ENCODE data around the gene NR4A1. TPM values are rescaled to one million over a fixed set of nuclear protein-coding genes. Genes with fewer than 3 reads are reported as not detected.

Gene NR4A1
- total and polyA plus RNA-seq, 2 of the 13 experiments (the other 11 are each of a cell fraction or from before 2014, with no cell fraction given), result 5.7 to 15.2 TPM

GRCh38 chr12:52010152-52010622, 41.1 kb upstream of the NR4A1 start (continued):
- TF ChIP-seq, protein P1, sequence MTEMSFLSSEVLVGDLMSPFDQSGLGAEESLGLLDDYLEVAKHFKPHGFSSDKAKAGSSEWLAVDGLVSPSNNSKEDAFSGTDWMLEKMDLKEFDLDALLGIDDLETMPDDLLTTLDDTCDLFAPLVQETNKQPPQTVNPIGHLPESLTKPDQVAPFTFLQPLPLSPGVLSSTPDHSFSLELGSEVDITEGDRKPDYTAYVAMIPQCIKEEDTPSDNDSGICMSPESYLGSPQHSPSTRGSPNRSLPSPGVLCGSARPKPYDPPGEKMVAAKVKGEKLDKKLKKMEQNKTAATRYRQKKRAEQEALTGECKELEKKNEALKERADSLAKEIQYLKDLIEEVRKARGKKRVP (CRISPR knock-in tag; IDR thresholded peaks at IDR 0.05), result no peak
- no peak for TF ChIP-seq ZNF644 (CRISPR knock-in tag; IDR thresholded peaks at IDR 0.05; ENCODE audit: low read depth)
- TF ChIP-seq MTF1 (CRISPR knock-in tag; IDR thresholded peaks at IDR 0.05), result no peak
- no peak for TF ChIP-seq ZNF570 (CRISPR knock-in tag; IDR thresholded peaks at IDR 0.05; ENCODE audit: borderline replicate concordance)
- TF ChIP-seq SRSF9 (IDR thresholded peaks at IDR 0.05; ENCODE audit: borderline replicate concordance, insufficient read depth, low read depth, low read length, poor library complexity, severe bottlenecking), result no peak
- no peak for TF ChIP-seq RBM22 (optimal IDR thresholded peaks at IDR 0.05; ENCODE audit: low read length)
- TF ChIP-seq SIX1 (CRISPR knock-in tag; IDR thresholded peaks at IDR 0.05; ENCODE audit: borderline replicate concordance), result no peak
- no peak for TF ChIP-seq JARID2 (CRISPR knock-in tag; IDR thresholded peaks at IDR 0.05; ENCODE audit: insufficient replicate concordance)
- TF ChIP-seq CHCHD3 (CRISPR knock-in tag; IDR thresholded peaks at IDR 0.05), result no peak
- no peak for TF ChIP-seq FLYWCH1 (CRISPR knock-in tag; IDR thresholded peaks at IDR 0.05)
- TF ChIP-seq ZKSCAN5 (CRISPR knock-in tag; IDR thresholded peaks at IDR 0.05), result no peak
- no peak for TF ChIP-seq ZKSCAN8 (CRISPR knock-in tag; IDR thresholded peaks at IDR 0.05; ENCODE audit: borderline replicate concordance)
- TF ChIP-seq CREBL2 (CRISPR knock-in tag; IDR thresholded peaks at IDR 0.05; ENCODE audit: borderline replicate concordance), result no peak
- TF ChIP-seq USF2 (IDR thresholded peaks at IDR 0.05; ENCODE audit: low read depth, low read length), result no peak
- no peak for TF ChIP-seq USF2 (CRISPR knock-in tag; IDR thresholded peaks at IDR 0.05; ENCODE audit: borderline replicate concordance)
- TF ChIP-seq, protein P2, sequence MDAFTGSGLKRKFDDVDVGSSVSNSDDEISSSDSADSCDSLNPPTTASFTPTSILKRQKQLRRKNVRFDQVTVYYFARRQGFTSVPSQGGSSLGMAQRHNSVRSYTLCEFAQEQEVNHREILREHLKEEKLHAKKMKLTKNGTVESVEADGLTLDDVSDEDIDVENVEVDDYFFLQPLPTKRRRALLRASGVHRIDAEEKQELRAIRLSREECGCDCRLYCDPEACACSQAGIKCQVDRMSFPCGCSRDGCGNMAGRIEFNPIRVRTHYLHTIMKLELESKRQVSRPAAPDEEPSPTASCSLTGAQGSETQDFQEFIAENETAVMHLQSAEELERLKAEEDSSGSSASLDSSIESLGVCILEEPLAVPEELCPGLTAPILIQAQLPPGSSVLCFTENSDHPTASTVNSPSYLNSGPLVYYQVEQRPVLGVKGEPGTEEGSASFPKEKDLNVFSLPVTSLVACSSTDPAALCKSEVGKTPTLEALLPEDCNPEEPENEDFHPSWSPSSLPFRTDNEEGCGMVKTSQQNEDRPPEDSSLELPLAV (CRISPR knock-in tag; conservative IDR thresholded peaks at IDR 0.05; ENCODE audit: low read depth), result no peak
- no peak for TF ChIP-seq ZNF326 (CRISPR knock-in tag; IDR thresholded peaks at IDR 0.05; ENCODE audit: borderline replicate concordance)
- TF ChIP-seq TRIM22 (IDR thresholded peaks at IDR 0.05), result no peak
- TF ChIP-seq KDM3A (CRISPR knock-in tag; IDR thresholded peaks at IDR 0.05; ENCODE audit: low read depth), result no peak
- TF ChIP-seq MTF2 (CRISPR knock-in tag; IDR thresholded peaks at IDR 0.05; ENCODE audit: borderline replicate concordance), result no peak
- TF ChIP-seq SRSF4 (IDR thresholded peaks at IDR 0.05; ENCODE audit: low read depth, low read length, poor library complexity, severe bottlenecking), result no peak
- no peak for TF ChIP-seq RFX3 (CRISPR knock-in tag; IDR thresholded peaks at IDR 0.05)

Measured in HepG2 (cell line).